ENCODE measurements around the gene NMNAT3. TPM values are rescaled to one million over a fixed set of nuclear protein-coding genes. Genes with fewer than 3 reads are reported as not detected.
"Not testable (repeated sequence)": the region's sequence is repeated elsewhere in the genome, so short reads cannot be mapped to it uniquely, and the experiment has no call there.

The NMNAT3 gene
- total and polyA plus RNA-seq, 4 donors: 3.4 to 13.1 (median 8.9) TPM

DNA sequence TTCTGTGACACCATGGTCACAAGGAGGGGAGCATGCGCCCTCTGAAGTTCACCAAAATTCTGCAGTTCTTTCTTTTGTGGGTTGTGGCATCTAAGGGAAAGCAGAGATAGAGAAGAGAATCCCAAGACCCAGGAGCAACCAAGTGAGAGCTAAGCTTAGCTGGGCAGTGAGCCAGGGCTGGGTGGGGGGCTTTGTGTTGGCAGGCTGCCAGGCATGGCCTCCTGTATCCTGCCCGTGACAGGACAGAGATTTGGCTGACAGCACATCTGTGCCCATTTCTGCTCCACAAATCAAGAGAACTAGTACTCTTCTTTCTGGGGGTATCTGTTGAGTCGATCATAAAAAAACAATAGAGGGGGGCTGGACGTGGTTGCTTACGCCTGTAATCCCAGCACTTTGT lies 66.2 kb downstream of the NMNAT3 start:
- H3K27ac ChIP-seq (ENCODE audit: low read depth in 1 of 2, low read length in 2 of 2): no peak overlapping the region
- no peak overlapping the region for H3K4me3 ChIP-seq (ENCODE audit: low read length in 2 of 2)
- intact Hi-C loops (cut with DNase I): no loop called here
- no peaks in the 10 kb centered on the region for H3K36me3 ChIP-seq (ENCODE audit: control insufficient read depth in 1 of 2, insufficient read depth in 2 of 2, low read length in 1 of 2)
- H3K4me1 ChIP-seq (ENCODE audit: control insufficient read depth in 1 of 2, insufficient read depth in 2 of 2, low read length in 2 of 2): no peaks in the 10 kb centered on the region
- no peaks in the 10 kb centered on the region for H3K9me3 ChIP-seq (ENCODE audit: control insufficient read depth, low read length)
- no peak for DNase-seq
- WGBS, 2 donors: 71 to 73% methylated on average over 5 of the region's 5 CpGs
- ATAC-seq (ENCODE audit: low FRiP score): no peak
- no peaks in the 10 kb centered on the region for H3K27me3 ChIP-seq (ENCODE audit: control insufficient read depth in 1 of 2, insufficient read depth in 2 of 2, low read length in 1 of 2)

- no peak for DNase-seq
- no peaks in the 10 kb centered on the region for H3K36me3 ChIP-seq (ENCODE audit: control insufficient read depth in 1 of 2, insufficient read depth in 2 of 2, low read length in 1 of 2)
- intact Hi-C loops (cut with DNase I): no loop called here
- no peaks in the 10 kb centered on the region for H3K9me3 ChIP-seq (ENCODE audit: control insufficient read depth, low read length)
- H3K4me1 ChIP-seq (ENCODE audit: control insufficient read depth in 1 of 2, insufficient read depth in 2 of 2, low read length in 2 of 2): no peaks in the 10 kb centered on the region
- no peak overlapping the region for H3K4me3 ChIP-seq (ENCODE audit: low read length in 2 of 2)
- WGBS, 2 donors: 56 to 59% methylated on average over 4 of the region's 4 CpGs
- no peak overlapping the region for H3K27ac ChIP-seq (ENCODE audit: low read depth in 1 of 2, low read length in 2 of 2)
- ATAC-seq (ENCODE audit: low FRiP score): no peak
- H3K27me3 ChIP-seq (ENCODE audit: control insufficient read depth in 1 of 2, insufficient read depth in 2 of 2, low read length in 1 of 2): no peaks in the 10 kb centered on the region
Measured at GRCh38 chr3:139610886-139611285, 66.9 kb downstream of the NMNAT3 start.

- no peaks in the 10 kb centered on the region for H3K4me1 ChIP-seq (ENCODE audit: control insufficient read depth in 1 of 2, insufficient read depth in 2 of 2, low read length in 2 of 2)
- H3K4me3 ChIP-seq (ENCODE audit: low read length in 2 of 2): no peak overlapping the region
- no peaks in the 10 kb centered on the region for H3K9me3 ChIP-seq (ENCODE audit: control insufficient read depth, low read length)
- no peaks in the 10 kb centered on the region for H3K36me3 ChIP-seq (ENCODE audit: control insufficient read depth in 1 of 2, insufficient read depth in 2 of 2, low read length in 1 of 2)
- ATAC-seq (ENCODE audit: low FRiP score) (no peak), DNase-seq (no peak)
- H3K27me3 ChIP-seq (ENCODE audit: control insufficient read depth in 1 of 2, insufficient read depth in 2 of 2, low read length in 1 of 2): no peaks in the 10 kb centered on the region
- intact Hi-C loops (cut with DNase I): no loop called here
- peak overlapping the region in 1 of 2 donors; percentile 14 for H3K27ac ChIP-seq (ENCODE audit: low read depth in 1 of 2, low read length in 2 of 2)
- 46 to 55% methylated on average over 3 of the region's 3 CpGs for WGBS, 2 donors
Measured at GRCh38 chr3:139608924-139609323, 68.8 kb downstream of the NMNAT3 start.

GRCh38 chr3:139608108-139608380 lies 69.7 kb downstream of the NMNAT3 start:
- DNase-seq (no peak), ATAC-seq (ENCODE audit: low FRiP score) (no peak)
- H3K27me3 ChIP-seq (ENCODE audit: control insufficient read depth in 1 of 2, insufficient read depth in 2 of 2, low read length in 1 of 2): no peaks in the 10 kb centered on the region
- no peaks in the 10 kb centered on the region for H3K36me3 ChIP-seq (ENCODE audit: control insufficient read depth in 1 of 2, insufficient read depth in 2 of 2, low read length in 1 of 2)
- intact Hi-C loops (cut with DNase I): no loop called here
- no peak overlapping the region for H3K27ac ChIP-seq (ENCODE audit: low read depth in 1 of 2, low read length in 2 of 2)
- H3K9me3 ChIP-seq (ENCODE audit: control insufficient read depth, low read length): no peaks in the 10 kb centered on the region
- H3K4me3 ChIP-seq (ENCODE audit: low read length in 2 of 2): no peak overlapping the region
- WGBS, 2 donors: 85 to 91% methylated on average over 3 of the region's 3 CpGs
- no peaks in the 10 kb centered on the region for H3K4me1 ChIP-seq (ENCODE audit: control insufficient read depth in 1 of 2, insufficient read depth in 2 of 2, low read length in 2 of 2)

- H3K4me1 ChIP-seq (ENCODE audit: control insufficient read depth in 1 of 2, insufficient read depth in 2 of 2, low read length in 2 of 2): no peaks in the 10 kb centered on the region
- no peaks in the 10 kb centered on the region for H3K36me3 ChIP-seq (ENCODE audit: control insufficient read depth in 1 of 2, insufficient read depth in 2 of 2, low read length in 1 of 2)
- intact Hi-C loops (cut with DNase I): no loop called here
- DNase-seq (no peak), ATAC-seq (ENCODE audit: low FRiP score) (no peak)
- no peak overlapping the region for H3K27ac ChIP-seq (ENCODE audit: low read depth in 1 of 2, low read length in 2 of 2)
- H3K9me3 ChIP-seq (ENCODE audit: control insufficient read depth, low read length): no peaks in the 10 kb centered on the region
- H3K4me3 ChIP-seq (ENCODE audit: low read length in 2 of 2): no peak overlapping the region
- 88% methylated on average over 2 of the region's 2 CpGs for WGBS, 2 donors
- H3K27me3 ChIP-seq (ENCODE audit: control insufficient read depth in 1 of 2, insufficient read depth in 2 of 2, low read length in 1 of 2): no peaks in the 10 kb centered on the region
Measured at GRCh38 chr3:139607257-139608107, 70.3 kb downstream of the NMNAT3 start.

GRCh38 chr3:139602003-139602402 lies 75.8 kb downstream of the NMNAT3 start:
- no peaks in the 10 kb centered on the region for H3K9me3 ChIP-seq (ENCODE audit: control insufficient read depth, low read length)
- WGBS, 2 donors: 89 to 95% methylated on average over 1 of the region's 1 CpG
- no peaks in the 10 kb centered on the region for H3K36me3 ChIP-seq (ENCODE audit: control insufficient read depth in 1 of 2, insufficient read depth in 2 of 2, low read length in 1 of 2)
- ATAC-seq (ENCODE audit: low FRiP score) (no peak), DNase-seq (no peak)
- intact Hi-C loops (cut with DNase I): no loop called here
- no peak overlapping the region for H3K4me3 ChIP-seq (ENCODE audit: low read length in 2 of 2)
- no peaks in the 10 kb centered on the region for H3K27me3 ChIP-seq (ENCODE audit: control insufficient read depth in 1 of 2, insufficient read depth in 2 of 2, low read length in 1 of 2)
- no peak overlapping the region for H3K27ac ChIP-seq (ENCODE audit: low read depth in 1 of 2, low read length in 2 of 2)
- H3K4me1 ChIP-seq (ENCODE audit: control insufficient read depth in 1 of 2, insufficient read depth in 2 of 2, low read length in 2 of 2): peaks cover 0 to 2% of the 10 kb centered on the region in 2 donors

- no peaks in the 10 kb centered on the region for H3K9me3 ChIP-seq (ENCODE audit: control insufficient read depth, low read length)
- H3K4me1 ChIP-seq (ENCODE audit: control insufficient read depth in 1 of 2, insufficient read depth in 2 of 2, low read length in 2 of 2): peaks cover 0 to 2% of the 10 kb centered on the region in 2 donors
- intact Hi-C loops (cut with DNase I): no loop called here
- no peak for ATAC-seq (ENCODE audit: low FRiP score)
- H3K27ac ChIP-seq (ENCODE audit: low read depth in 1 of 2, low read length in 2 of 2): no peak overlapping the region
- H3K4me3 ChIP-seq (ENCODE audit: low read length in 2 of 2): no peak overlapping the region
- no peaks in the 10 kb centered on the region for H3K27me3 ChIP-seq (ENCODE audit: control insufficient read depth in 1 of 2, insufficient read depth in 2 of 2, low read length in 1 of 2)
- H3K36me3 ChIP-seq (ENCODE audit: control insufficient read depth in 1 of 2, insufficient read depth in 2 of 2, low read length in 1 of 2): no peaks in the 10 kb centered on the region
- 81 to 90% methylated on average over 5 of the region's 5 CpGs for WGBS, 2 donors
- DNase-seq: no peak
Measured at GRCh38 chr3:139601191-139601961, 76.4 kb downstream of the NMNAT3 start.

GRCh38 chr3:139597947-139598346 lies 79.8 kb downstream of the NMNAT3 start:
- ATAC-seq (ENCODE audit: low FRiP score) (no peak), DNase-seq (no peak)
- Histone ChIP-seq H3K4me3 (ENCODE audit: low read length in 2 of 2) (no peak overlapping the region), H3K4me1 (ENCODE audit: control insufficient read depth in 1 of 2, insufficient read depth in 2 of 2, low read length in 2 of 2) (peaks cover 0 to 2% of the 10 kb centered on the region in 2 donors), H3K36me3 (ENCODE audit: control insufficient read depth in 1 of 2, insufficient read depth in 2 of 2, low read length in 1 of 2) (no peaks in the 10 kb centered on the region), H3K27me3 (ENCODE audit: control insufficient read depth in 1 of 2, insufficient read depth in 2 of 2, low read length in 1 of 2) (no peaks in the 10 kb centered on the region), H3K9me3 (ENCODE audit: control insufficient read depth, low read length) (no peaks in the 10 kb centered on the region), H3K27ac (ENCODE audit: low read depth in 1 of 2, low read length in 2 of 2) (no peak overlapping the region)
- 5% methylated on average over 1 of the region's 1 CpG for WGBS, 2 donors
- intact Hi-C loops (cut with DNase I): no loop called here

- H3K27ac ChIP-seq (ENCODE audit: low read depth in 1 of 2, low read length in 2 of 2); H3K27me3 ChIP-seq (ENCODE audit: control insufficient read depth in 1 of 2, insufficient read depth in 2 of 2, low read length in 1 of 2); ATAC-seq (ENCODE audit: low FRiP score); H3K9me3 ChIP-seq (ENCODE audit: control insufficient read depth, low read length); H3K4me3 ChIP-seq (ENCODE audit: low read length in 2 of 2); intact Hi-C loops (cut with DNase I); DNase-seq; H3K36me3 ChIP-seq (ENCODE audit: control insufficient read depth in 1 of 2, insufficient read depth in 2 of 2, low read length in 1 of 2); H3K4me1 ChIP-seq (ENCODE audit: control insufficient read depth in 1 of 2, insufficient read depth in 2 of 2, low read length in 2 of 2): not testable (repeated sequence)
- 56 to 76% methylated on average over 13 to 18 of the region's 22 CpGs for WGBS, 2 donors
Measured at GRCh38 chr3:139591186-139591585, 86.6 kb downstream of the NMNAT3 start.

Measured in aorta (tissue), 5 donors.